Stimulated activated CD4-positive, alpha-beta T cell treated with anti-CD3 and anti-CD28 coated beads, TNF-alpha, amount 100 ng/mL, for 1 hour (primary cell): ENCODE data around the gene TREM2.
"Not testable (repeated sequence)": the region's sequence is repeated elsewhere in the genome, so short reads cannot be mapped to it uniquely, and the experiment has no call there.

Experiments
- DNase-seq, 3 donors: peaks; one replicate each; pipeline ENCODE4 v3.0.0-alpha.2; 2020; ENCODE audit warnings: low read depth in 3 of 3, low spot score in 1 of 3

The TREM2 gene

DNA sequence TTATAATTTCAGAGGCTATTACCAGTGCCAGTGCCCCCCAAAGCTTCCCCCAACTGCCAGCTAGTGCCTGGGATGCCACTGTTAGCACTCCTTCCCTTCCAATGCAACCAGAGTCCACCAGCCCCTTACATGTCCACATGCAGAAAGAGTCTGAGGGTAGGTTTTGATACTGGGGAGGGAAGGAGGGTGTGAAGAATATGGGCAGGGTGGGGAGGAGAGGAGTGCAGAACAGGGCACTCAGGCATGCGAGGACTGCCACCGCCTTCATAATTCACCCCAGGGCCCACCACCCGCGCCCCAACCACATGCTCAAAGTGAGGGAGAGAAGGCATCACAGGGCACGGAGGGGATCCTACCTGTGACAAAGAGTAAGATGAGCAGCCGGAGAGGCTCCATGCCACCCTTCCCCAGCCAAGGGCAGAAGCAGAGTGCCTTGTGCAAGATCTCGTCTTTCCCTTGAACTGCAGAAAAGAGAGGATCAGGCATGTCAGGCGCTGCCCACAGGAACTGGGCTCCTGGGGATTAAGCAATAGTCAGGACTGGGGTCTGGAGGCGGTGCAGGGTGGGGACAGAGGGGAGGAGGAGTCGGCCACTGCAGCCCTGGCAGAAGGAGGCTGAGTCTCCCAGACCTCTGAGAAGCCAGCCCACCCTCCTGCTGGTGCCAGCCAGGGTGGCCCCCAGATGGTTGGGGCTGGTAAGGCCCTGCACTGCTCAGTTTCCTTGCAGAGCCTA, at the start of gene TREM2:
TSS of gene TREM2 (minus strand) at position 430 of the 732 bp plus-strand sequence. CDS start at position 396, 34 bp downstream.
- DNase-seq: no peak

DNA sequence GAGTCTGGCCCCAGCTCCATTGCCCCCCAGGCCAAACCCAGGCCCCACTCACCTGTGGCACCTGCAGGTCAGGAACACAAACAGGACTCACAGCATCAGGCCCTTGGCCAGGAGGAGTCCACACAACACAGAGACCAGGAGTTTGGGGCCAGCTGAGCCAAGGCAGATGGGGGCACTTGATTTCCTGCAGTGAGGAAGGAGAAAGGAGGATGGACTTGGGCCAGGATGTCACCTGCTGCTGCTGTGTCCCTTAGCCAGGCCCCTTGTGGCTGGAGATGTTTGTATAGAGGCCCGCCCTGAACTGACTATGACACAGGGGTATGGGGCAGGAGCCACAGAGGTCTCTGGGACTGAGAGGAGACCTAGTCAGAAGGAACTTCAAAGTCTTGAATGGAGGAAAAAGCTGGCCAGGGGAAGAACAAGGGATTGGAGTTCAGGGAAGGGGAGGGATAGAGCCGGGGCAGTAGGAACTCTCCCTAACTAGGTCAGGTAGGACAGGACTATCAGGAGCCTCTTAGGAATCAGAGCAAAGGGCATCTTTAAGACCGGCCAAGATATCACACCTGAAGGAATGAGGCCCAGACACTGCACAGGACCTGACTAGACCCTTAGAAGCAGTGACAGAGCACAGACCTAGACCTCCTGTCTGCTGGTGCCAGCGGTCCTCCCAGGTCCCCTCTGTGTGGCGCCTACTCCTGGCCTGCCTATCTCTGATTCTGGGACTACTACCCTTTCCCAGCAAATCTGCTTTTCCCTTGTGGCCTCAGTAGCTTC, 46.8 kb upstream of the TREM2 start:
- DNase-seq: no peak

DNA sequence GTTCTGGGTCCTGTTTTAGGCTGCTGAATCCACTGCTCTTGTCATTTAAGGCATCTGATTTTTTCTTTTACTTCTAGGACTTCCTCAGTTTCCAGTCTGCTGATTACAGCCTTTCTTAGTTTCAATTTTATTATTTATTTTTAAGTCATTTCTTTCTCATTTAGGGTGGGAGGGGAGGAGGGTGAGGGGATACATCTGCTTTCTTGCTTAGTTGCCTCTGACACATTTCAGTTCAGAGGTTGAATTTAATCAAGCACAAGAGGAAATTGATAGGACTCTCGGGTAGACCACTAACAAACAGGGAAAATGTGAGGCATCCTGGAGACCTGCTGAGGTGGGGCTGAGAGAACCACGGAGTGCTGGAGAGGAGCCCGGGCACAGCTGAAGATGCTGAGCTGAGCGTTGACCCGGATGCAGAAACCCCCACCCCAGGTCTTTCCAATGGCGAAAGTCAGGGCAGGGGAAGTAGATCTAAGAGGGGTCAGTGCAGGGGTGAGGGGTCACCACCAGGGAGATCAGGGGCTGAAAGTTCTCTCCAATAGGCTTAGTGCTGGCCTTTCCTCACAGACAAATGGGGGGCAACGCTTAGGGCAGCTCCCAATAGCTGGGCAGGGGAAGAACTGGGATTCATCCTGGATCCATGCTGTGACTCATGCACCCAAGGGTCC, 45.7 kb upstream of the TREM2 start:
- DNase-seq: no peak

DNA sequence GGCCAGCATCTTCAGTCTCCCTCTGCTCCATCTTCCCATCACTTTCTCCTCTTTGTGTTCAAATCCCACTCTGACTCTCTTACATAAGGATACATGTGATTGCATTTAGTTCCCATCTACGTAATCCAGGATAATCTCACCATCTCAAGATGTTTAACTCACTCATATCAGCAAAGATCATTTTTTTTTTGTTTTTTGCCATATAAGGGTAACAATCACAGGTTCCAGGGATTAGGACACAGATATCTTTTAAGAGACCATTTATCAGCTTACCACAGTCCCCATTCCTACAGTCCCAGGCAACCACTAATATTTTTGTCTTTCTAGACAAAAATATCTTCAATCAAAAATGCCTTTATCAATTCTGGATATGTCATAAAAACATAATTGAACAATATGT, 41.2 kb upstream of the TREM2 start:
- no peak for DNase-seq

DNA sequence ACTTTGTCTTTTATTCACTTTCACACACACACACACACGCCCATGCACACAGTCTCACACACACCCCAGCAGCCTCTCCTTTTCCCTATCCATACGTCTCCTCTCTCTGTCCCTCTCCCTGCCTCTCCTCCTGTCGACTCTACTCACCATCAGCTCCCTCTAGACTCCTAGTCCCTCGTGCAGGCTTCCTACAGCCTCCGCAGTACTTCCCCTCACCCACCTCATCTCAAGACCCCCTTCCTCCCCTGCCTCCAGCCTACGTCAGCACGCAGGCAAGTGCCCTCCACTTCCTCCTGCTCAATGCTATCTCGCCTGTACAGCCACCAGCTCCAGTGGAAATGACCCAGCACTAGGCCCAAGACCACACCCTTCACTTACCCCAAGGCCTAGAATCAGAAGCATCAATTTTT, 38.9 kb upstream of the TREM2 start:
- no peak for DNase-seq

DNA sequence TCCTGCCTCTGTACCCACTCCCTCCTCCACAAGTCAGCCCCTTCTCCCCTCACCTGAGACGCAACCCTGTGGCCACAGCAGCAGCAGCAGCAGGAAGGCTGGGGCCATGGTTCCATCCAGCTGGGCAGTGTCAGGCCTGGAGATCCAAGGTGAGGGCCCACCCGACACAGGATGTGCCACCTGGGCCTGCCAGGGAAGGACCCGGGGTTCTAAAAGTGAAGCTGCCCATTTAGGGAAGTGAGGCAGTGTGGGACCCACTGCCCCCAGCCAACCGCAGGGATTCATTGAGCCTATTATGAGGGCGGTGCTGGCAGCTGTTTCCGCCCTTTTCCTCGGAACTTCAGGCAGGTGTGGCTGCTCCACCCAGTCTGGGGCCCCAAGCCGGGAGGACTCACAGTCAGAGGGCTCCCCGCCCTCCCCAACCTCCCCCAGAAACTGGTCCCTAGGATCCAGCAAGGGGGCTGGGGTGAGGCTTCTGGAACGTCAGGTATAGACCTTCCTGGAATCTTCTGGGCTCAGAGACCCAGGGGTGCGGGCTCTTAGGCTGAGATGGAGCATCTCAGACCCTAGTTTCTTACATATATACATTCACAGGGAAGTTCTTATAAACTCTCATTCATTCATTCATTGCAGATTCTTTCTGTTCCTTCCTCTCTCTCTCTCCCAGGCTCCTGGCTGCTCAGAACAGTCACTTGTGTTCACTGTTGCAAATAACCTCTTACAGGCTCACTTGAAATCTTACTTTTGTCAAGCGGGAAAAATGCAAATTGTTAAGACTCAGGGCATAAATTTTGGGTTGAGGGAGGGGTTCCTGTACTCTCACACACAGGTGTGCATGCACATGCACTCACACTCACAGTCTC, 38.2 kb upstream of the TREM2 start, which contains the start of gene TREML2:
TSS of gene TREML2 (minus strand) at position 249 of the 863 bp plus-strand sequence. CDS start at position 108, 141 bp downstream.
- DNase-seq: no peak

DNA sequence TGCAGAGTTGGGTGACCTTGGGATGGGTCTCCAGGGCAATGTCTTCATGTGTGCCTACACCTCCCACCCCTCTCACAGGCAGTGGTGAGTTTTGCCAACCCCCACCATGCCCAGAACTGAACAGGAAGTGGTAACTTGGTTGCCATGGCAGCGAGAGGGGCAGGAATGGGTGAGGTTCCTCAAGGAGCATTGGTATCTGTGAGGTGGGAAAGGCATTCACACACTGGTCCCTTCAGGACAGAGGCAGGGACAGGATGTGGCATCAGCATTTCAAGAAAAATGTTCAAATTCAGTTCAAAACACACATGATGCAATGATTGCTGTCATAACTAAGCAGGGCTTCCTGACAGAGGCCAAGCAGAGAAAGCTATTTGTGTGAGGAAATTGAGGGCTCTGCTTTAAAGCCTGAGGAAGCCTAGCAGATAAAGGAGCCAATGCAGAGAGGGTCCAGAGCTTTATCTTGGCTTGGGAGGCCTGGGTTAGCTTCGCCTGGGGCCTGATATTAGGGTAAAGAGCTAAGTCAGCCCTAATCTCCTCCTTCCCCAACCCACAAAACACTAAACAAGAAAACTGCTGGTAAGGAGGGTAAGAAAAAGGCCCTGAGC, 37.5 kb upstream of the TREM2 start:
- peak in 1 of 3 donors; percentile 20 for DNase-seq

DNA sequence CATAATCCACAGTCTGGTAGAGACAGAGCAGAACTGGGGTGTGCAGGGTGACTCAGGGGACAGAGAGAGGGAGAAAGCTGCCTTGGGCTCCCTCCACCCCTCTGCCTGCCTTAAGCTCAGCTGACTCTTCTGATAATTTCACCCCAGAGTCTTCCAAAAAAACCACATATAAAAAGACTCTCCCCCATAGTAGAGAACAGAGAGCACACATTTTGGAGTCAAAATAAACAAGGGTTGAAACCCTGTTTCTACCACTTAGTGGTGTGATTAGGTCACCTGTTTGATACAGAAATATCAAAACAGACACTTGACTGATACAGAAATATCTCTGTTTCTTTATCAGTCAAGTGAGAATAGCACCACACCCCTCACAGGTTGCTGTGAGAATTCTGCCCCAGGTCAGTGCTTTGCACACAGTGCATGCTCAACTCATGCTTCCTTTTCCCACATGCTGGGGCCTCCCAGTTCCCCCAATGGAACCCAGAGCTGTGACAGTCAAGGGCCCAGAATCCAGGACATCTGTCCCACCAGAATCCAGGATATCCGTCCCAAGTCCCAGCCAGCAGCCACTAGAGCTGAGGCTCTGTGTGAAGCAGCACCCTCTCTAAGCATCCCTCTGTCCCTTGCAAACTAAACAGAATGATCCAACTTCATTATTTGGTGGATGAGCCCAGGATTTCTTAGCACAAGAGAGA, 36.8 kb upstream of the TREM2 start:
- DNase-seq: no peak

DNA sequence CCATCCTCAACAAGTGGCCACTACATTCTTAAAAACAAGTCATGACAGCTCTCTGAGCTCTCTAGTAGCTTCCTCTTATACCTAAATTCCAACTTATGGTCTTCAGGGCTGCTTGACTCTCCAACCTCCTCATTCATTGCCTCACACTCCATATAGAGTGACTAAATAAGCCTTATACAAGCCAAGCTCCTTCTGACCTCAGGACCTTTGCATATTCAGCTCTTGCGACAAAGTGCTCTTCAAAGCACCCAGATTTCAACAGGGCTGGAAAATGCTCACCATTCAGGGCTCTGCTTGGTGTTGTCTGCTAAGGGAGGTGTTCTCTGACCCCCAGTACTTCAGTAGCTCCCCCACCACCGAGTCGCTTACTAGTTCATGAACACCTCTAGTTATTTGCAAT, 34.3 kb upstream of the TREM2 start:
- no peak for DNase-seq

DNA sequence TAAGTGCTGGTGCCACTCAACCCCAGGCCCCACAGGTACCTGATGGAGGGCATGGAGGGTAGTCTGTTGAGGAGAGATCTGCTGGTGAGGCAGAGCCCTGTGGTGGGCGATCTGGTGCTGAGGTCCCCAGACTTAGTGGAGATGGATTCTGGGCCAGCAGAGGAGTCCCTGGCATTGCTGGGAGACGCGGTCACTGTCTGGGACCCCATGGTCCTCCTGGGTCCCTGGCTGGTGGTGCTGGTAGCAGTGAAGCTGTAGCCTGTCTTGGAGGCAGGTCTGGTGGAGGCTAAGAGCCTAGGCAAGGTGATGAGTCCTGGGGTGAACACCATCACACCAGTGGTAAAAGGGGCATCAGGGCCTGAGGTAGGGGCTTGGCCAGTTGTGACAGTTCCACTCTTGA, 31.5 kb upstream of the TREM2 start:
- DNase-seq: no peak

DNA sequence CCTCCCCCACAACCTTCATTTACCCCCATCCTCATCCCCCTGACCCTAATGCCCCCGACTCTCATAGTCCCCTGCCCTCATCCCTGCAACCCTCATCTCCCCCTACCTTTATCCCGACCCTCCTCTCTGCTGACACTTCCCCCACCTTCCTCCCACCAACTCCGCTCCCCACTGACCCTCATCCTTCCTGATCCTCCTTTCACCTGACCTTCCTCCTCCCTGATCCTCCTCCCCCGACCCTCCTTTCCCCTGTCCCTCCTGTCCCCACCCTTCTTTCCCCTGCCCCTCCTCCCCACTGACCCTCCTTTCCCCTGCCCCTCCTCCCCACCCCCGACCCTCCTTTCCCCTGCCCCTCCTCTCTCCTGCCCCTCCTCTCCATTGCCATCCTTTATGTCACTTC, 31.0 kb upstream of the TREM2 start:
- no peak for DNase-seq

DNA sequence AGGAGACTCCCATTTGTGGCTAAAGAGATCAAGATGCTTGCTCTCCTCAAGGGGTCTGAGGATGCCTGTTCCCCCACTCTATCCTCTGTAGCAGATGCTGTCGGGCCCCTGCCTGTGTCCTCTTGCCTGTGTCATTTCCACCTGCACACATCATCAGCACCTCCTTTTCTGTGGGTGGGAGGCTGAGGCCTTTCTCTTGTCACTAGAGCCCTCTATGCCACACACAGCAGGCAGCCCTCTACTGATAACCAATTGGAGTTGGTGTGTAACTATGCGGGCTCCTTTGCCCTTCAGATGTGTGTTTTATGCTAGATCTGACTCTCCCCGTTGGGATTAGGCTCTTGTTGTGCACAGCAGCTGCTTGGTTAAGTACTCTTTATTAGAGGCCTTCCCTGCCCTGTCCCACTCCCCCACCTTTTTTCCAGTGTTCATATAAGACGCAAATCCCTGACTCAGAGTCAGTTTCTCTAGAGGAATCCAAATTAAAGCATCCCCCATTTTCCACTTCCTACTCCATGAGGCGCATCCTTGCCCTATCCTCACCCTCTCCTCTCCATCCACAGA, 30.3 kb upstream of the TREM2 start:
- no peak for DNase-seq

DNA sequence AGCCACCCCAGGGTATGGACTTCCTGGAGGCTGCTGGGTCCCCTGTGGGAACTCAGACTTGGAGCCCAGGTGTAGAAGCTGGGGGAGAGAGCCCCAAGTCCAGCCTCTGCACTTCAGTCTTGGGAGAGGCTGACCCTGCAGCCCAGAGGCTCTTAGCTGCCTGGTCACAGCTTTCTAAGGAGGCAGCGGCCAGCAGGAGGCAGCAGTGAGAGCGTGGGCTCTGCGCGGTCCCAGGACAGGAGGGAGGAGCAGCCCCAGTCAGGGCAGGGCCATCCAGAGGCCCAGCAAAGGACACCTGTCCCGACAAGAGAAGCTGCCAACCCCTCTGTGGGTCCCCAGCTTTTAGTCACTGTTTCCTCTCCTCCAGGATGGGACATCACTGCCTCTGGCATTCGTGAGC, 28.7 kb upstream of the TREM2 start:
- peak in 1 of 3 donors; percentile 37 for DNase-seq

DNA sequence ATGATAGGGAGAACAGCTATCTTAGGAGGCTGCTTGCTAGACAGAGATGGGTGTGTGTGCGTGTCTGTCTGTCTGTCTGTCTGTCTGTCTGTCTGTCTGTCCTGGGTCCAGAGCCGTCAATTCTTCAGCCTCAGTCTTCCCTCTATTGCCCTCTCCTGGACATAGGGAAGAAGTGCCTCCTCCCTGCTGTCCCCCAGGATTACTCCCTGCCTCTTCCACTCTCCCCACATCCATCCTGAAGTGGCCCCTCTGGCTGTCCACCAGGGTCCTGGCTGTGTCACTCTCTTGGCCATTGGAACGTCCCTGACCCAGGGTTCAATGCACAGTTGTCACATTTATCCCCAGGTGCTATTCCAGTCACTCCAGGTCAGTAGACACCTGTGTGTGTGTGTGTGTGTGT, 27.9 kb upstream of the TREM2 start:
- no peak for DNase-seq

DNA sequence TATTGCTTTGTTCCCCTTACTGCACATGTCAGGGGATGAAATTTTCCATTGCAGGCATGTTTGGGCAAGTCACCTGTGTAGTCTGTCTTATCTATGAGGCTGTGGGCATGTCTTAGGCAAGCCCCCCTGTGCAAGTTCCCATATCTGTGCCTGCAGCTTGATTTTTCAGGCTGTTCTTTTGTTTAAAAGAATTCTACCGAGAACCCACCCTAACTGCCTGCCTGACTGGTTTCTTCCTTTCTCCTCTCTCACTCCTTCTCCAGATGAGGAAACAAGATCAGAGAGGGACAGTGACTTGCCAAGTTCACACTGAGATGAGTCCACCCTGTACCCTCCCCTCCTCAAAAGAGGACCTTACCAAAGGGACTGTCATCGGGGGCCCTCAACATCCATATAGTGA, 27.1 kb upstream of the TREM2 start:
- no peak for DNase-seq

DNA sequence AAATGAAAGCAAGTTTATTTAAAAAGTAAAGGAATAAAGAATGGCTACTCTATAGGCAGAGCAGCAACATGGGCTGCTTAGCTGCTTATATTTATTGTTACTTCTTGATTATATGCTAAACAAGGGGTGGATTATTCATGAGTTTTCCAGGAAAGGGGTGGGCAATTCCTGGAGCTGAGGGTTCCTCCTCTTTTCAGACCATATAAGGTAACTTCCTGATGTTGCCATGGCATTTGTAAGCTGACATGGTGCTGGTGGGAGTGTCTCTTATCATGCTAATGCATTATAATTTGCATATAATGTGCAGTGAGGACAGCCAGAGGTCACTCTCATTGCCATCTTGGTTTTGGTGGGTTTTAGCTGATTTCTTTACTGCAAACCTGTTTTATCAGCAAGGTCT, 26.1 kb upstream of the TREM2 start:
- not testable (repeated sequence) for DNase-seq

DNA sequence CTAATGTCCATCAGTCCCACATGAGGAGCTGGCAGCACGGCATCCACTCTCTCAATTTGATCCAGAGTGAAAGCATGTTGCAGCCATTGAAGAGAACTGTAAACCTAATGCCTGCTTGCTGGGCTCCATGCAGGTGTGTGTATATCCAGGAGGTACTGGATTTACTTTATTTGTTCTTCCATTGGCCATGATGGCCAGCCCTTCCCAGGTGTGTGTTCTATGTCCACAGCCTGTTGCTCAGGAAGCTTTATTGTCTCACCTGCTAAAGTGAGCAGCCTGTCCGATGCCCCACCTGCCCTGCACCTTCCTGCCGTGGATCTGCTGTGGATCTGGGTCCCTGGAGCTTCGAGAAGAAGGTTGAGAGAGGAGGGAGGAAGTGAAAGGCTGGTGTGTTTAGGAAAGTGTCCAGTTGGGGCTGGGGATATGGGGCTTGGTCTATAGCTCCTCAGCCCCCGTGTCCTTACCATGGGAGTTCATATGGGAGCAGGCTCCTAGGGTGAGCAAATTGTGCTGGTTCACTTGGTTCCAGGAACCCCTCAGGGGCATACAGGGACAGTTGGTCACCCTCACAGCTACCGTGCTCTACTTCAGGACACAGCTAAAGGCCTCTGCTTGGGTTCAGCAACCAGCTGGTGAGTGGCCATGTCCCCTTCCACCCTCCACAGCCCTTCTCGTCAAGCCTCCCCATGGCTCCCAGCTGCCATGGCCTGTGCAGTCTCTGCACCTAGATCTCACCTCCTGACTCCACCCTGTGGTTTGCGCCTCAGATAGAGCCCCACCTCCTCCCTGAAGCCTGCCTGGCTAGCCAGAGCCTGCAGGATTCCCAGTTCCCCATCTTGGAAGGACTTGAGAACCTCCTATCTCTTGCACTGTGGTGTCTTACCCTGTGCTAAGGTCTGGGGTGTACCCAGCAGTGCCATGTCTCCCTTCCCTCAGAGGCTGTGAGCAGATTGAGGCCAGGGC, 25.3 kb upstream of the TREM2 start:
- no peak for DNase-seq

DNA sequence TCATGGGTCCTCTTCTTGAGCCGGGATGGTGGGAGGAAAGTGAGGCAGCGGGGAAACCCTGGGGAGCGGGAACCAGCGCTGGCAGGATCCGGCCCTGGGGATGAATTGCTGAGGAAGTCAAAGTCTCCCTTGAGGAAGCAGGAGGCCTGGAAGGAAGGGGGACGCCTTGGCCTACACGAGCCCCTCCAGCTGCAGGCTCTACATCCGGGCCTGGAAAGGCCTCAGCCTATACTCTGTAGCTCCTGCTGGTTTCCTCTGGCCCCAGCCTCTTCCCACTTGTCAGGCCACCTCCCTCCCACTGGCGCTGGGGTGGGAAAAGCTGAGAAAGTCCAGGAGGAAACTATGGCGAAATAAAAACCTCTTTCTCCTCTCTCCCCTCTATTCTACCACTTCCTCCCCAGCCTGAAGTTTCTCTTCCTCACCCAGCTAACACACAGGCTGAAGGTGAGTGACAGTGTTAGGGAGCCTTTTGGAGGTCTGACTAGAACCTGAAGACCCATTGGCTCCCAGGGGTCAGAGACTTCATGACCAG, 23.2 kb upstream of the TREM2 start:
- DNase-seq: no peak
